ENCODE results near the gene USP26. TPM values are rescaled to one million over a fixed set of nuclear protein-coding genes. Genes with fewer than 3 reads are reported as not detected.

The USP26 gene
- total and polyA plus RNA-seq, 2 experiments from 2014 or later: not detected

DNA sequence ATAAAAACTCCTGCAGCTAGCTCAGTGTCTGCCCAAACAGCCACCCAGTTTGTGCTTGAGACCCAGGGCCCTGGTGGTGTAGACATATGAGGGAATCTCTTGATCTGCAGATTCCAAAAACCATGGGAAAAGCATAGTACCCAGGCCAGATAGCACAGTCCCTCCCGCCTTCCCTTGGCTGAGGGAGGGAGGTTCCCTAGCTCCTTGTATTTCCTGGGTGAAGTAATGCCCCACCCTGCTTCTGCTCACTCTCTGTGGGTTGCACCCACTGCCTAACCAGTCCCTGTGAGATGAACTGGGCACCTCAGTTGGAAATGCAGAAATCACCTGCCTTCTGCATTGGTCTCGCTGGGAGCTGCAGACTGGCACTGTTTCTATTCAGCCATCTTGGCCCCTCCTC is 54.6 kb downstream of the USP26 start (continued):
- TF ChIP-seq ZNF114 (CRISPR knock-in tag; IDR thresholded peaks at IDR 0.05) (no peak), CREB1 (CRISPR knock-in tag; IDR thresholded peaks at IDR 0.05; ENCODE audit: low read depth) (no peak), STAT1 (IDR thresholded peaks at IDR 0.05; ENCODE audit: unreplicated experiment) (no peak), EZH2 (IDR thresholded peaks at IDR 0.05; ENCODE audit: low read depth, unreplicated experiment) (no peak)
- TF ChIP-seq, protein P1, sequence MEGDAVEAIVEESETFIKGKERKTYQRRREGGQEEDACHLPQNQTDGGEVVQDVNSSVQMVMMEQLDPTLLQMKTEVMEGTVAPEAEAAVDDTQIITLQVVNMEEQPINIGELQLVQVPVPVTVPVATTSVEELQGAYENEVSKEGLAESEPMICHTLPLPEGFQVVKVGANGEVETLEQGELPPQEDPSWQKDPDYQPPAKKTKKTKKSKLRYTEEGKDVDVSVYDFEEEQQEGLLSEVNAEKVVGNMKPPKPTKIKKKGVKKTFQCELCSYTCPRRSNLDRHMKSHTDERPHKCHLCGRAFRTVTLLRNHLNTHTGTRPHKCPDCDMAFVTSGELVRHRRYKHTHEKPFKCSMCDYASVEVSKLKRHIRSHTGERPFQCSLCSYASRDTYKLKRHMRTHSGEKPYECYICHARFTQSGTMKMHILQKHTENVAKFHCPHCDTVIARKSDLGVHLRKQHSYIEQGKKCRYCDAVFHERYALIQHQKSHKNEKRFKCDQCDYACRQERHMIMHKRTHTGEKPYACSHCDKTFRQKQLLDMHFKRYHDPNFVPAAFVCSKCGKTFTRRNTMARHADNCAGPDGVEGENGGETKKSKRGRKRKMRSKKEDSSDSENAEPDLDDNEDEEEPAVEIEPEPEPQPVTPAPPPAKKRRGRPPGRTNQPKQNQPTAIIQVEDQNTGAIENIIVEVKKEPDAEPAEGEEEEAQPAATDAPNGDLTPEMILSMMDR (conservative IDR thresholded peaks at IDR 0.05; ENCODE audit: low read depth in 2 of 2): no peak
- TF ChIP-seq, protein P2, sequence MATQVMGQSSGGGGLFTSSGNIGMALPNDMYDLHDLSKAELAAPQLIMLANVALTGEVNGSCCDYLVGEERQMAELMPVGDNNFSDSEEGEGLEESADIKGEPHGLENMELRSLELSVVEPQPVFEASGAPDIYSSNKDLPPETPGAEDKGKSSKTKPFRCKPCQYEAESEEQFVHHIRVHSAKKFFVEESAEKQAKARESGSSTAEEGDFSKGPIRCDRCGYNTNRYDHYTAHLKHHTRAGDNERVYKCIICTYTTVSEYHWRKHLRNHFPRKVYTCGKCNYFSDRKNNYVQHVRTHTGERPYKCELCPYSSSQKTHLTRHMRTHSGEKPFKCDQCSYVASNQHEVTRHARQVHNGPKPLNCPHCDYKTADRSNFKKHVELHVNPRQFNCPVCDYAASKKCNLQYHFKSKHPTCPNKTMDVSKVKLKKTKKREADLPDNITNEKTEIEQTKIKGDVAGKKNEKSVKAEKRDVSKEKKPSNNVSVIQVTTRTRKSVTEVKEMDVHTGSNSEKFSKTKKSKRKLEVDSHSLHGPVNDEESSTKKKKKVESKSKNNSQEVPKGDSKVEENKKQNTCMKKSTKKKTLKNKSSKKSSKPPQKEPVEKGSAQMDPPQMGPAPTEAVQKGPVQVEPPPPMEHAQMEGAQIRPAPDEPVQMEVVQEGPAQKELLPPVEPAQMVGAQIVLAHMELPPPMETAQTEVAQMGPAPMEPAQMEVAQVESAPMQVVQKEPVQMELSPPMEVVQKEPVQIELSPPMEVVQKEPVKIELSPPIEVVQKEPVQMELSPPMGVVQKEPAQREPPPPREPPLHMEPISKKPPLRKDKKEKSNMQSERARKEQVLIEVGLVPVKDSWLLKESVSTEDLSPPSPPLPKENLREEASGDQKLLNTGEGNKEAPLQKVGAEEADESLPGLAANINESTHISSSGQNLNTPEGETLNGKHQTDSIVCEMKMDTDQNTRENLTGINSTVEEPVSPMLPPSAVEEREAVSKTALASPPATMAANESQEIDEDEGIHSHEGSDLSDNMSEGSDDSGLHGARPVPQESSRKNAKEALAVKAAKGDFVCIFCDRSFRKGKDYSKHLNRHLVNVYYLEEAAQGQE (IDR thresholded peaks at IDR 0.05; ENCODE audit: unreplicated experiment): no peak

DNA sequence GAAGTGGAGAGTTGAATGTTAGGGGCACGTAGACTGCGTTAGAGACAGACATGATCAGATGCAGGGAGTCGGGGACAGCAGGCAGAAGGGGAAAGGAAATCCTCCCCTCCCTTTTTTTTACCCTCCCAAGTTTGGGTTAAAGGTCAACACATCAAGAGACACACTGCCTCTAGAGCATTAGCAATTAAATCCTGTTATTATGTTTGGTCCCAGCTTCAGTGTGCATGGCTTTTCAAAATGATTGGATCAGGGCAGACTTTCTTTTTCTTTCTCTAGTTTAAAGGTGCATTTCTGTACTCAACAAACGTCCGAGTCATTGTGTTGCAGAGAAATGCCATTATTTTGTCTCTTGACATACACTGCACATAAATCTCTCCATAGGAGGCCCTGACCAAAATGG is 63.9 kb downstream of the USP26 start:
- DNase-seq (ENCODE audit: low spot score) (no peak), ATAC-seq (no peak)
- no peaks in the 10 kb centered on the region for H3K36me3 ChIP-seq (ENCODE audit: insufficient read depth)
- Mint-ChIP-seq H3K36me3 (ENCODE audit: low read depth) (no peaks in the 10 kb centered on the region), H3K27ac (no peak overlapping the region), H3K9me3 (no peaks in the 10 kb centered on the region), H3K4me3 (no peak overlapping the region), H3K27me3 (ENCODE audit: insufficient read depth, low read depth, poor library complexity) (no peaks in the 10 kb centered on the region), H3K4me1 (peaks cover 8% of the 10 kb centered on the region; the same call in 2 of the 3 replicates)
- H3K4me1 ChIP-seq (ENCODE audit: insufficient read depth): no peaks in the 10 kb centered on the region
- H3K9me2 ChIP-seq (ENCODE audit: insufficient read depth): no peaks in the 10 kb centered on the region
- no peak overlapping the region for H3K4me3 ChIP-seq
- no peaks in the 10 kb centered on the region for H3K27me3 ChIP-seq (ENCODE audit: insufficient read depth)
- no peak overlapping the region for H2AFZ ChIP-seq
- no peak overlapping the region for H3K4me2 ChIP-seq
- H3K27ac ChIP-seq (ENCODE audit: low read depth): no peak overlapping the region
- TF ChIP-seq CREB1 (CRISPR knock-in tag; IDR thresholded peaks at IDR 0.05; ENCODE audit: low read depth): no peak
- H3K79me2 ChIP-seq (replicated peaks; ENCODE audit: insufficient read depth): no peaks in the 10 kb centered on the region
- H3F3A ChIP-seq (replicated peaks; ENCODE audit: low read depth): no peaks in the 10 kb centered on the region
- H4K20me1 ChIP-seq (replicated peaks; ENCODE audit: insufficient read depth): no peaks in the 10 kb centered on the region

DNA sequence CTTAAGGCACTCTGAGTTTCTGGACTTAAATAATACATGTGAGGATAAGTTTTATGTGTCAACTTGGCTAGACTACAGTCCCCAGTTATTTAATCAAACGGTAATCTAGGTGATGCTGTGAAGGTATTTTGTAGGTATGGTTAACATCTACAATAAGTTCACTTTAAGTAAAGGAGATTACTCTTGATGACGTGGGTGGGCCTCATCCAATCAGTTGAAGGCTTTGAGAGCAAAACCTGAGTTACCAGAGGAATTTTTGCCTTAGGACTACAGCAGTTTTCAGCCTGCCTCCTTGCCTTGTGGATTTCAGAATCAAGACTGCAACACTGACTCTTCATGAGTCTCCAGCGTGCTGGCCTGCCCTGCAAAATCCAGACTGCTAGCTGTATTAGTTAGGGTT is 78.7 kb downstream of the USP26 start:
- H3F3A ChIP-seq (replicated peaks; ENCODE audit: low read depth): no peaks in the 10 kb centered on the region
- no peaks in the 10 kb centered on the region for H3K4me1 ChIP-seq (ENCODE audit: insufficient read depth)
- no peak overlapping the region for H3K4me2 ChIP-seq
- Mint-ChIP-seq H3K27ac (no peak overlapping the region), H3K36me3 (ENCODE audit: low read depth) (no peaks in the 10 kb centered on the region), H3K9me3 (no peaks in the 10 kb centered on the region), H3K4me1 (no peaks in the 10 kb centered on the region), H3K4me3 (no peak overlapping the region), H3K27me3 (ENCODE audit: insufficient read depth, low read depth, poor library complexity) (no peaks in the 10 kb centered on the region)
- H3K79me2 ChIP-seq (replicated peaks; ENCODE audit: insufficient read depth): no peaks in the 10 kb centered on the region
- no peak overlapping the region for H3K27ac ChIP-seq (ENCODE audit: low read depth)
- H3K4me3 ChIP-seq: no peak overlapping the region
- DNase-seq (ENCODE audit: low spot score): no peak
- H3K27me3 ChIP-seq (ENCODE audit: insufficient read depth): no peaks in the 10 kb centered on the region
- no peaks in the 10 kb centered on the region for H3K36me3 ChIP-seq (ENCODE audit: insufficient read depth)
- no peaks in the 10 kb centered on the region for H3K9me2 ChIP-seq (ENCODE audit: insufficient read depth)
- no peak for ATAC-seq
- no peak overlapping the region for H2AFZ ChIP-seq
- H4K20me1 ChIP-seq (replicated peaks; ENCODE audit: insufficient read depth): no peaks in the 10 kb centered on the region
- no peak for TF ChIP-seq JUNB (IDR thresholded peaks at IDR 0.05; ENCODE audit: unreplicated experiment)
- no peak for TF ChIP-seq ZNF114 (CRISPR knock-in tag; IDR thresholded peaks at IDR 0.05)
- no peak for TF ChIP-seq STAT1 (IDR thresholded peaks at IDR 0.05; ENCODE audit: unreplicated experiment)
- TF ChIP-seq, protein P3, sequence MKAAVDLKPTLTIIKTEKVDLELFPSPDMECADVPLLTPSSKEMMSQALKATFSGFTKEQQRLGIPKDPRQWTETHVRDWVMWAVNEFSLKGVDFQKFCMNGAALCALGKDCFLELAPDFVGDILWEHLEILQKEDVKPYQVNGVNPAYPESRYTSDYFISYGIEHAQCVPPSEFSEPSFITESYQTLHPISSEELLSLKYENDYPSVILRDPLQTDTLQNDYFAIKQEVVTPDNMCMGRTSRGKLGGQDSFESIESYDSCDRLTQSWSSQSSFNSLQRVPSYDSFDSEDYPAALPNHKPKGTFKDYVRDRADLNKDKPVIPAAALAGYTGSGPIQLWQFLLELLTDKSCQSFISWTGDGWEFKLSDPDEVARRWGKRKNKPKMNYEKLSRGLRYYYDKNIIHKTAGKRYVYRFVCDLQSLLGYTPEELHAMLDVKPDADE (IDR thresholded peaks at IDR 0.05): no peak
- TF ChIP-seq POLR2AphosphoS5 (IDR thresholded peaks at IDR 0.05; ENCODE audit: low read depth): no peak

Data from GM23338 (cell line).